SK-N-SH treated with all-trans-retinoic acid at 6 μM for 48 hours (cell line): ENCODE results near the gene NPHS1.

Experiments
- ARNTL ChIP-seq: fragments of 450-650 bp; formaldehyde crosslinking; IDR thresholded peaks from 2 replicates; pipeline ENCODE4 v1.5.0; 2020; ENCODE audit warnings: low read depth, mild to moderate bottlenecking, moderate library complexity, borderline replicate concordance
- CREB5 ChIP-seq: fragments of 250-450 bp; sonication (Bioruptor Pico); IDR thresholded peaks from 2 replicates; pipeline ENCODE4 v1.5.1; 2020; ENCODE audit warnings: low read depth, mild to moderate bottlenecking, moderate library complexity
- CSDC2 ChIP-seq: fragments of 250-450 bp; sonication (Bioruptor Pico); IDR thresholded peaks from 2 replicates; pipeline ENCODE4 v1.5.0; 2020; ENCODE audit warnings: mild to moderate bottlenecking, moderate library complexity
- ESRRG ChIP-seq: fragments of 250-450 bp; sonication (Bioruptor Pico); IDR thresholded peaks from 2 replicates; pipeline ENCODE4 v1.6.1; 2021; ENCODE audit warnings: mild to moderate bottlenecking
- GLIS3 ChIP-seq: fragments of 250-450 bp; sonication (Bioruptor Pico); IDR thresholded peaks from 2 replicates; pipeline ENCODE4 v1.5.0; 2020; ENCODE audit warnings: mild to moderate bottlenecking, moderate library complexity
- ISL1 ChIP-seq: fragments of 250-450 bp; sonication (Bioruptor Pico); IDR thresholded peaks from 2 replicates; pipeline ENCODE4 v2.1.2; 2022; ENCODE audit warnings: mild to moderate bottlenecking, moderate library complexity
- PATZ1 ChIP-seq: fragments of 250-450 bp; sonication (Bioruptor Pico); IDR thresholded peaks from 2 replicates; pipeline ENCODE4 v1.8.0; 2020; ENCODE audit warnings: mild to moderate bottlenecking, moderate library complexity, borderline replicate concordance
- POU6F1 ChIP-seq: fragments of 250-450 bp; sonication (Bioruptor Pico); IDR thresholded peaks from 2 replicates; pipeline ENCODE4 v1.8.0; 2021; ENCODE audit warnings: low read depth, mild to moderate bottlenecking, moderate library complexity, borderline replicate concordance
- TCF4 ChIP-seq: fragments of 250-450 bp; sonication (Bioruptor Pico); IDR thresholded peaks from 2 replicates; pipeline ENCODE4 v1.8.0; 2021; ENCODE audit warnings: mild to moderate bottlenecking, moderate library complexity, borderline replicate concordance
- TOX ChIP-seq: fragments of 250-450 bp; sonication (Bioruptor Pico); IDR thresholded peaks from 2 replicates; pipeline ENCODE4 v1.8.0; 2021; ENCODE audit warnings: mild to moderate bottlenecking, moderate library complexity, borderline replicate concordance
- TSHZ2 ChIP-seq: fragments of 250-450 bp; sonication (Bioruptor Pico); IDR thresholded peaks from 2 replicates; pipeline ENCODE4 v1.5.0; 2020; ENCODE audit warnings: mild to moderate bottlenecking, moderate library complexity
- ZC3H10 ChIP-seq: fragments of 250-450 bp; sonication (Bioruptor Pico); IDR thresholded peaks from 2 replicates; pipeline ENCODE4 v1.5.1; 2021; ENCODE audit warnings: mild to moderate bottlenecking, moderate library complexity
- ZFP3 ChIP-seq: fragments of 250-450 bp; sonication (Bioruptor Pico); IDR thresholded peaks from 2 replicates; pipeline ENCODE4 v1.5.0; 2020; ENCODE audit warnings: mild to moderate bottlenecking, moderate library complexity
- ZNF8 ChIP-seq: fragments of 450-650 bp; formaldehyde crosslinking; IDR thresholded peaks from 2 replicates; pipeline ENCODE4 v1.5.0; 2020; ENCODE audit warnings: mild to moderate bottlenecking, moderate library complexity

- TF ChIP-seq CREB5 = no peak
- TF ChIP-seq PATZ1 (CRISPR knock-in tag) = no peak
- no peak for TF ChIP-seq TSHZ2 (CRISPR knock-in tag)
- no peak for TF ChIP-seq TOX
- no peak for TF ChIP-seq GLIS3
- no peak for TF ChIP-seq TCF4 (CRISPR knock-in tag)
- TF ChIP-seq POU6F1 = no peak
- no peak for TF ChIP-seq ZNF8 (CRISPR knock-in tag)
- no peak for TF ChIP-seq ARNTL (CRISPR knock-in tag)
- TF ChIP-seq ZFP3 (CRISPR knock-in tag) = no peak
- TF ChIP-seq ESRRG (CRISPR knock-in tag) = no peak
- TF ChIP-seq ISL1 = no peak
- no peak for TF ChIP-seq CSDC2
- no peak for TF ChIP-seq ZC3H10
These were observed 44.7 kb downstream of the NPHS1 start for GRCh38 chr19:35807633-35808032.
